HG03565 (cell line): Measurements from ENCODE around the gene SVBP.
"Not testable (repeated sequence)": the region's sequence is repeated elsewhere in the genome, so short reads cannot be mapped to it uniquely, and the experiment has no call there.

Experiments used
- ATAC-seq: cut with Tn5 transposase; IDR thresholded peaks from one replicate; pipeline ENCODE4 v1.9.1; 2021; ENCODE audit warnings: mild to moderate bottlenecking, moderate library complexity; ENCODE audit not compliant: unreplicated experiment

Gene SVBP

DNA sequence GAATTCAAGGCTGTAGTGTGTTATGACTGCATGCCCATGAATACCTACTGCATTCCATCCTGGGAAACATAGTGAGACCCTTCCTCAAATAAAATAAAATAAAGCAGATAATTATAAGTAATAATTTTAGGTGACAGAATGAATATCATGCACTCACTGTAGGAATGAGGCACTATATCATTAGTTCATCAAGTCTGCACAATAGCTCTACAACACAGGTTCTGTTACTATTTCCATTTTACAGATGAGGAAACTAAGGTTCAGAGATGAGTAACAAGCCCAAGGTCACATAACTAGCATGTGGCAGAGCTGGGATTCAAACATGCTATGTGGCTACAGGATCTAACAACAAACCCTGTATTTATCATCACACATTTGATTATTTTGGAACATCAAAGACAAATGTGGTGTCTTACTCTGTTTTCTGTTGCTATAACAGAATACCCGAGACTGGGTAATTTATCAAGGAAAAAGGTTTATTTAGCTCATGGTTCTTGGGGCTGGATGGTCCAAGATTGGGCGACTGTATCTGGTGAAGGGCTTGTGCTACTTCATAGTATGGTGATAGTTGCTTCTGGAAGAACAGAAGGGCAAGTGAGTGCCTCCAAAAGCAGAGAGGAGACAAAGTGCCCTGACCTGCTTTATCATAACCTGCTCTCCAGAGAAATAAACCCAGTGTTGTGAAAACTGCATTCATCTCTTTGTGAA, 24.4 kb upstream of the SVBP start:
- ATAC-seq, result no peak

DNA sequence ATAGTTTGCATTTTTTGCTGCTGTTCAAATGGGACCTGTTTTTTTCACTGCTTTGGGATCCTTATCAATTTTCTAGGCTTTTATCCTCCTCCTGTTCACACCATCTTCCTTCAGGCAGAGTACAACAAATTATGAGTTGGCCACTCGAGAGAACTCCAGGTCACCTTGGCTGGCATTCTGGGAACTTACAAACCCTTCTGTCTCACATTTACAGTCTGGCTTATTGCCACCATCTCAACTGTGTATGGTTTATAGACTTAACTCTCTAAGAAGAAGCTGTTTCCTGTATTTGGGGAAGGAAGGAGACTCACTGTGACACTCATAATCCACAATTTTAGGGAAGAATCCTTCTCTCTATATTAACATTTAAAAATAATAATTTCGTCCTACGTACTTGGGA, 23.8 kb upstream of the SVBP start:
- ATAC-seq, result no peak

DNA sequence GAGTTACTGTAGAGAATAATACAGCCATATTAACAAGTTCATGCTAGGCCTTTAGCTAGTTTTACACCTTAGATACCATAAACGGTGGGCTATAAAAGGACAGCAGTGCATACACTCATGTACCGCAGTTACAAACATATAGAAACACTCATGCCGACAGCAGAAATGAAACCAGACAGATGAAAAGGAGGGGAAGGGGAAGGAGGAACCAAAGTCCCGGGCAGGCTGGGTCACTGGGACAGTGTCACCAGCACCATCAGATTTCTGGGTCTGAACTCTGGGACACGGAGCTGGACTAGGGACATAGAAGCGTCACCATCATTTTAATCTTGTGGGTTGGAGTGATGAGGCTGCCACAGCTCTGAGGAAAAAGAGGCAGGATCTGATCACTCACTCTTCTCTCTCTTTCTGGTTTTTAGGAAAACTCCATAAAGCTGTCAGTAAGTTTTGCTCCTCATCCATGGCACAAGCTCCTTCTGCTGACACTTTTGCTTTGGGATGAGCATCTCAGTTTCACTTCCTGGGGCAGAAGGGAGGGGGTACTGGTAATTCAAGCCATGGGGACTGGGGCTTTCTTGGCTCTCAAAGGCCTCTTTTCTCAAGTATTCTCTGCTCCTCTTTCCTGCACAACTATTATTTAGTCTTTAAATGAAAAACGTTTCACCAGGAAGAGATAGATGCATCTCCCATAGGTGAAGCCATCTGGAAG, 21.4 kb upstream of the SVBP start:
- ATAC-seq, result no peak

DNA sequence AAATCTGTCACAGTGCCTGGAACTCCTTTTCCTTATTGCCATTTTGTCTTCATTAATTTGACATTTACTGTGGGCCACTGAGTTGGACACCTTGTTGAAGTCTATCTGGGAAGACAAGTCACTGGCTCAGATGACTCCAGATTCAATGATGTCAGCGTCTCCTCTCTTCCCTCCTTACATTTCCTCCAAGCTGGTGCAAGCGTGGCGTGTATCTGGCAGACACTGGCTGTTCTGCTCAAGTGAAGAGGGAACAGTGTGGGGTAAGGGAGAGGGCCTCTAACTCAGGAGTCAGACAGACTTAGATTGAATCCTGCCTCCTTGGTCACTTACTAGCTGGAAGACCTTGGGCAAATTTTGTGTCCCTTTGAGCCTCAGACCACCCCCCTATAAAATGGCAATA, 20.5 kb upstream of the SVBP start:
- no peak for ATAC-seq

DNA sequence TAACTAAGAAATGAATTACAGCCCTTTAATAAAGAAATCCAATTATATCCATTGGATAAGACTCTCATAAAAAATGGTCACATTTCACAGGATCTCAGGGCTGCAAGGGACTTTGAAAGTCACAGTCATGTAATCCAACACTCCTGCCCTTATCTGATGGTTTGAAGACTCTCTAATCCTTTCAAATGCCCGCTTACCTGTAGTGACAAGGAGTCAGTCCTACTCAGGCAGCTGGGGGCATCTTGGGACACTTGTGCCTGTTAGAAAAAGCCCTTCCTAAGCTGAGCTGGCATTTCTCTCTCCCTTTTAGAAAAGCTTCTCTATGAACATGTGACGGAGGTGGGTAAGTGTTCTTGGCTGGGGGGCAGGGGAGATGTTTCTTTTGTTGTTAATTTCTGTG, 18.2 kb upstream of the SVBP start:
- no peak for ATAC-seq

DNA sequence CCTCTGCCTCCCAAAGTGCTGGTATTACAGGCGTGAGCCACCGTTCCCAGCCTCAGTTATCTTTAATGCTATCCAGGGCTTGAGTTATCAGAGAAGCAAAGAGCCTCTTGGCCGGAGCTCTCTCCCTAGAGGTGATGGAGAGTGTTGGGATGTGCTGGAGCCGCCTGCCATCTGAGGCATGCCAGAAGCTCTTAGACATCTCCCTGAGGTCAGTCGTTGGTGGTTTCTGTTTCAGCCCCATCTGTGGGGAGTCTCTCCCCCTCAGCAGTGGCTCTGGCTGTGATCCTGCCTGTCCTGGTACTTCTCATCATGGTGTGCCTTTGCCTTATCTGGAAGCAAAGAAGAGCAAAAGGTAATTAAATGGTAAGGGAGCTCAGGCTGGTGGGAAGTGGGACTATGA, 17.6 kb upstream of the SVBP start:
- no peak for ATAC-seq

DNA sequence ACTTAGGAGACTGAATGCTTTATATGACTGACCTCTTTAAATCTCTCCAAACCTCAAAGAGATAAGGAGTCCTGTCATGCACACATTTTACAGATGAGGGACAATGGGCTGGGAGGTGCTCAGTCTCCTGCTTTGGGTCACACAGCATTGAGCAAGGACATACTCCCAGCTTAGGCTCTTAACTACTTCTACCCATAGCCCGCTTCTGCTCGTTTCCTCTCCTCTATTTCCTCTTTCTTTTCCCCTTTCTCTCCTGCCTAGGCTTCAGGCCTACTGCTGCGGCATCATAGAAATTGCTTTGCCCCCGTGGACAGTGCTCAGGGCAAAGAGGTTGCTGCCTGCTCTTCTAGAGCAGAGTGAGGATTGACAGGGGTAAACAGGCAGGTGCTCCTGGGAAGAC, 16.8 kb upstream of the SVBP start:
- no peak for ATAC-seq

DNA sequence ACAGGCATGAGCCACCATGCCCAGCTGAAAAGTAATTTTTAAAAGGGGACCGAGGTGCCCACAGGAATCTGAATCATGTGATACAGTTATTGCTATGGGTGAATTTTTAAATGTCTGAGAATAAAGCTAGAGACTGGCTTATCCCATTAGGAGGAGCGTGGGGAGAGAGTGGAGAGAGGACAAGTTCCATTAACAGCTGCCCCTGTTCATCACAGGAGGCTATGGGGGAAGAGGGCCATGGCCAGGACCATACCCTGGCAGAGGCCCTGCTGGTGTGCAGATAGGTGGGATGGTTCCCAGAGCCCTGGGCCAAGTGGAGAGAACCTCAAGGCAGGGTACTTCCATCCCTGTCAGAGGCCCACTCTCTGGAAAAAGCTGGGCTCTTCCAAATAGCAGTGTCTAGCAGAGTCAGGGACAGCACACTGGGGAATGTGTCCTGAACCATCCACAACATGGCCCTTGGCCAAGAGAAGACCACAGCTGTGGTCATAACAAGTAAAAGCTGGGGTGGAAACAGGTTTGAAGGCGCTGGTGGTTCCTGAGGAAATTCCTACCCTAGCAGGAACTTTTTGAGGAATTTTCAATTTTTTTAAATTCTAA, 15.5 kb upstream of the SVBP start:
- no peak for ATAC-seq

DNA sequence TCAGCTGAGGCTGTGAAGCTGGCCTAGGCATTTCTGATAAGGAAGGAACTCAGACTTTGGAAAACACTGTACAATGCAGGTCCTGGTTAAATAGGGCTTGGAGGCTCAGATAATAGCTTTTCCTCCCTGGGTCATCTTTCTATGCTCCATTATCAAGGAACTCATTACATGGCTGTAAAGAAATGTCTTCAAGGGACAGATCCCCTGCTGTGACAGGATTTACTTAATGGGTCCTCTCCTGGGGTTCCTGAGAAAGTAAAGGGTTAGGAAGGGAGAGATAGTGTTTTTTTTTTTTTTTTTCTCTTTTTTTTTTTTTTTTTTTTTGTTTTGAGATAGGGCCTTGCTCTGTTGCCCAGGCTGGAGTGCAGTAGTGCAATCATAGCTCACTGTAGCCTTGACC, 14.1 kb upstream of the SVBP start:
- ATAC-seq, result no peak

DNA sequence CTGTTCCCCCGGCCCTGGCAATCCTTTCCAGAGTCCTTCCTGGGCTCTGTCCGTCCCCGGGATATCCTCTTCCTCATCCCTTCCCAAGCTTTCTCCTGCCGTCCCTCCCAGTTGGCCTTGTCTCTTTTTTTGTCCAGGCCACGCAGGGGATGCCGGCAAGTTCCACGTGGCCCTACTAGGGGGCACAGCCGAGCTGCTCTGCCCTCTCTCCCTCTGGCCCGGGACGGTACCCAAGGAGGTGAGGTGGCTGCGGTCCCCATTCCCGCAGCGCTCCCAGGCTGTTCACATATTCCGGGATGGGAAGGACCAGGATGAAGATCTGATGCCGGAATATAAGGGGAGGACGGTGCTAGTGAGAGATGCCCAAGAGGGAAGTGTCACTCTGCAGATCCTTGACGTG, 13.4 kb upstream of the SVBP start:
- no peak for ATAC-seq

DNA sequence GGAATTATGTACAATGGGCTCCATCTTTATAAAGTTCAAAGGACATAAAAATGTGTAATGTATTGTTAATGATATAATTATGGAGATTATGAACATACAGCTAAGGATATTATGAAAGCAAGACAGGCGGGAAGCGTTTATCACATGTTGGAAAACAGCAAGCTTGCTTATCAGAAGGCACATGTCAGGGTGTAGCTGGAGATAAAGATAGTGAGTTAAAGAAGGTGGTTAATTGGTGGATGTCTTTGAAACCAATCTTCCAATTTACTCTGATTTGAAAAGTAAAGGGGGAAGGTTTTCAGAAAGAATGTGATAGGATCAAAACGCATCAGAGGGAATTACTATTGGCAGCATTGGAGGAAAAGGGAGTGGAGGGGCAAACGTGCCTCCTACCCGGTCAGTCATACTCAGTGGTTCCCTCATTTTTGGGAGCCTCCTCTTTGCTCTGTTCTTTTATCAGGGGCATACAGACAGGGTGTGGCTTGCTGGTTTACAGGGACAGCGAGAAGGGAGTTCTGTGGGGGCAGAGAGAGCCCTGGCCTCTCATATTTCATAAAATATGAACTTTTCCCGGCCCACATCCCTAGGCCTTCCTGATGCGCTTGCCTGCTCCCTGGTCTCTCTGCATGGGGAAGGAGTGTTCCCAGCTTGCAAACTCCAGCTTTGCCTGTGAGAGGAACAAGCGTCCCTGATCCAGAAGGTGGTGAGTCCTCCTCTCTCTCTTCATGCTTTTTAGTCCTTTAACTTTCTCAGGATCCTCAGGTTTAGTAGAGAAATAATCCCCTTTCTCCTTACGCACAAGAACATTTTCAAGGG, 8.0 kb upstream of the SVBP start:
- no peak for ATAC-seq

DNA sequence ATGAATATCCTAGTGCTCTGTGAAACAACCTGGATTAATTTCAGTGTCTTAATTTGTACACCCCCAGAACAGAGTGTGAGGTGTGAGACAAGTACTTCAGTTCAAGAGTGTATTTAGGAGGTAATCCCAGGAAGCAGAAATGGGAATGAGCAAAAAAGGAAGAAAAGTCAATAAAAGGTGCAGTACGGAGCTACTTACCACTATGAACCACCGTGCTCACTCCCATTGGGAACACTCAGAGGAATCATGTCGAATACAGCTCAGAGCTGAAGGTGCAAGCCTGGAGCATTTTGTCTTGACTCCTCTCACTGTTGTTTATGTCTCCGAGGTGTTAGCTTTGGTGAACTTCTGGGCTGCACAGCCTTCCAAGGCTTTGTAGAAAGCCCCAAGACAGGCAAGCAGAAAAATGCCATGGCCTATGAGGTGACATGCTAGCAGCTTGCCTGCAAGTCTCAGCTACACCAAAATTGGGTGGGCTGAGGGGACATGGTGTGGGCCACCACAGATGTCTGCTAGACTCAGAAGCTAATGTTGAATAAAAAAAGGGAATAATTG, 7.4 kb upstream of the SVBP start:
- no peak for ATAC-seq

DNA sequence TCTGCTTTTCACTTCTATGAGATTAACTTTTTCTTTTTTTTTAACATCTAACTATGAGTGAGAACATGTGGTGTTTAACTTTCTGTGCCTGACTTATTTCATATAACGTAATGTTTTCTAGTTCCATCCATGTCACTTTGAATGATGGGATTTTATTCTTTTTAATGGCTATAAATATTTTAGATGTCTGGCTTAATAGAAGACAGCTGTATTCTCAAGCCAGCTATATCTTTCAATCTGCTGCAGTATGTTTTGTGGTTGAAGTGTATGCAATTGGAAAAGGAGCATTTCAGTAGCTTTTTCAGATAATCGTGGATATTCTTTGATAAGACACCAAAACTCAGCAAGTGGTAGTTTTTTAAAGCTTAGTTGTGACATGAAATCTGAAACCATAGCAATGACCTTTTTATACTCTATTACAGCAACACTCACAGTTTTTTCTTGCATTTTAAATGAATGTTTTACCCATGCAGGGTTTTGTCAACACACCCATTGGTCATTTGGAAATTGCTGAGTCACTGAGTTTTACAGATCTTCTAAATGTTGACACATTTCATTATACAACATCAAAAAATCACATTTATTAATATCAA, 5.7 kb upstream of the SVBP start:
- no peak for ATAC-seq

DNA sequence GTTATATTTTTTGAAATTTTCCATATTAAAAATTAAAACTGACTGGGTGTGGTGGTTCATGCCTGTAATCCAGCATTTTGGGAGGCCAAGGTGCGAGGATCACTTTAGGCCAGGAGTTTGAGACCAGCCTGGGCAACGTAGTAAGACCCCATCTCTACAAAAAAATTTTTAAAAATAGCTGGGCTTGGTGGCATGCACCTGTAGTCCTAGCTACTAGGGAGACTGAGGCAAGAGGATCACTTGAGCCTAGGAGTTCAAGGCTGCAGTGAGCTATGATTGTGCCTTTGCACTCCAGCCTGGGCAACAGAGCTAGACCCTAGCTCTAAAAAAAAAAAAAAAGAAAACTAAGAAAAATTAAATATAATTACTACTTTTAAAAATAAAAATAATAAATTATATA, 4.5 kb upstream of the SVBP start:
- no peak for ATAC-seq

DNA sequence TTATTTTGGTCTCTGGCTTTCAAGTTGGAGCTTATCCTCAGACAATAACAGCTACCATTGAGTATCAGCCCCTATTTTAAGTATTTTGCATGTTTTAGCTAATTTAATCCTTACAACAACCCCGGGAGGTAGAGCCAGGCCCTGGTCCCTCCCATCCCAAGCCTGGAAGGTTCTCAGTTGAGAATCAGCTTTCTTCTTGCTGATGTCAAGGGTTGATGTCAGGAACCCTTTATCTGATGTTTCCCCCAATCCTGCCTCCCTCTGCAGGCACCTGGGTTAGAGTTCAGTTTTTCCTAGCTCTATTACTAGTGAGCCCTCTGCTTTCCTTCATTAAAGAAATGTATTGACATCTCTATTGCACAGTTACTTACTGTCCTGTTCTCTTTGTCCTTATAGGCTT, 3.6 kb upstream of the SVBP start:
- ATAC-seq, result no peak

DNA sequence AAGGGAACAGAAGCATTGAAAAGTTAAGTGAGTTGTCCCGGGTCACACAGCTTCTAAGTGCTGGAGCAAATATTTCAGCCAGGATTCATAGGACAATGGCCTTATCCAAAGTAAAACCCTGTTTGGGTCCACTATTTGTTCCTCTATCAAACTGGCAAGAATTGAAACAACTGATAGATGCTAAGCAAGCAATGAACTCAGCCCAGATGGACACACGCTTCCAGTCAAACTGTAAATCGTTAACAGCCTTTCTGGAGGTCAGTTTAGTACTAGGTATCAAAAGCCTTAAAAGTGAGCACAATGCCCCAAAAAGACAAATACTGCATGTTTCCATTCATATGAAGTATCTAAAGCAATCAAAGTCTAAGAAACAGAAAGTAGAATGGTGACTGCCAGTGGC, 779 bp upstream of the SVBP start:
- ATAC-seq, result no peak

DNA sequence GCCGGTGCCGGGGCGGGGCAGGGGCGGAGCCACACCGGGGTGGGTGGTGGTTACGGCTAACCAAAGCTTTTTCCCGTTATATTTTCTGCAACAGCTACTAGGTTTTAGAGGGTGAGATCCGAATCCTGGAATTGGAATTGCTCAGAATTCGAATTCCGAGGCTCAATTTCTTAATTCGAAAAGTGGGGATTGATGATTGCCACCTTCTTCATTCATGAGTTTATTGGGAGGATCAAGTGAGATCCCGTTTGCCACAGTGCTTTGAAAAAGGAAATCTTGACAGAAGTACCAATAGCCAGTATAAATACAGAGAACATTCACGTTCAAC, 207 bp upstream of the SVBP start:
- ATAC-seq, result no peak

DNA sequence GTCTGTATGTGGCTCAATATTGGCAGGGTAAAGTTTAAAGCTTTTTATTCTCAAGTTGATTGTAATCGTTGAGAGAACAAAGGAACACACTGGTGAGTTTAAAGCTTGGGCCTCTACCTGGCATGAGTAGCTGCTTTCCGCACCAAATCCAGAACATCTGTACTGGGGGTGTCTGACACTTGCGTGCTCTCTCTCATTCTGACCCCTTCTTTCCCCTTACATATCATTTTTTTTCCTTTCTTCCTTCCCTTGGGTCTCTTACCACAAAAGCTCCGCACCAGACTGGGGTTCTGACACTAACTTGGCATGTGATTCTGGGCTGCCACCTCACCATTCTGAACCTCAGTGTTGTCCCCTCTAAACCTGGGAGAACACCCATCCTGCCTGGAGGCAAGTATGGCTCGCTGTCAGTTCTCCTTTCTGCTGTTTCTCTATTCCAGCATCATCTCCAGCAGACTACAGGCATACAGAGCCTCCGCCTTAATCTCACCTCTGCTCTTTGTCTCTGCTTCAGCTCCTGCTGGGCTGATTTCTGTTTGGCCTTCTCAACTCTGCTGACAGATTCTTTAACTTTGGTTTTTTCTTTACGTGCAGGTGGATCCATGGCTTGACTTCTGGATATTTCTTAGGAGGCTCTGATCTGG, 1.1 kb downstream of the SVBP start:
- ATAC-seq, result no peak

DNA sequence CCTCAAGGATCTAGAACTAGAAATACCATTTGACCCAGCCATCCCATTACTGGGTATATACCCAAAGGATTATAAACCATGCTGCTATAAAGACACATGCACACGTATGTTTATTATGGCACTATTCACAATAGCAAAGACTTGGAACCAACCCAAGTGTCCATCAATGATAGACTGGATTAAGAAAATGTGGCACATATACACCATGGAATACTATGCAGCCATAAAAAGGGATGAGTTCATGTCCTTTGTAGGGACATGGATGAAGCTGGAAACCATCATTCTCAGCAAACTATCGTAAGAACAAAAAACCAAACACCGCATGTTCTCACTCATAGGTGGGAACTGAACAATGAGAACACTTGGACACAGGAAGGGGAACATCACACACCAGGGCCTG, 2.4 kb downstream of the SVBP start:
- not testable (repeated sequence) for ATAC-seq

DNA sequence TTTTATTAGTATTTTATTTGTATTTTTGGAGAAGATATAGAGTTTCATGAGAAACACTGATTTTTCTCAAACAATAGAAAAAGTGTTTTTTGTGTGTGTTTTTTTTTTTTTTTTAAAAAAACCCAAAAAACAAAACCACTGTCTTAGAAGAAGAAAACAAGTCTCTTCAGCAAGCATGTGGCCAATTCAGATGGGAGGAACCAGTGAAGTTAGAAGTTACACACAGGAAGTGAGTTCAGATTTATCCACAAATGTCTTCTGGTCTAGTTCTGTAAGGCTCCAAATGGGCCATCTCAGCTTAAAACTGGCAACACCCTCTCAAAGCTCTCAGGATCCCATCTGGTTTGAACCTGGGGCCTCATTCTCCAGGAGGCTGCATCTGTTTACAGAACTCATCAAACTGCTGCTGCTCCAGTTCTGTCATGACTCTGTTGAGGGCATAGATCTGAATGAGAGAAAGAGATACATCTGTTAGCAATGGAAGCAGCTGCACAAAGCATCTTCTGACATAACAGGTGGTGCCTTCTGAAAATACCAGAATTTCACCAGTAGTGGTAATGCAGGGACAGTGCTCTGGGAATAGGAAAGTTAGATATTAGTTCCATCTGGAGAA, 10.0 kb downstream of the SVBP start:
- ATAC-seq, result no peak
